AG04450 (cell line): ENCODE measurements around the gene CAPN3. TPM values are rescaled to one million over a fixed set of nuclear protein-coding genes. Genes with fewer than 3 reads are reported as not detected.

ENCODE experiments used
- CTCF ChIA-PET: fragments of 300-600, 350-600 bp; formaldehyde crosslinking; extraction: SDS; loops from one replicate; lab custom pipeline; 2022; ENCODE audit warnings: antibody characterized with exemption, inconsistent platforms; lab: Charles Lee
- POLR2A ChIA-PET: fragments of 350-600 bp; formaldehyde crosslinking; extraction: SDS; loops from one replicate; lab custom pipeline; 2021; ENCODE audit warnings: antibody characterized with exemption, inconsistent platforms; lab: Yijun Ruan, JAX
- DNase-seq: peaks from one replicate; pipeline ENCODE4 v3.0.0-alpha.2; 2011; ENCODE audit warnings: low read depth, low spot score
- H3K27ac ChIP-seq: one replicate; pipeline ENCODE4 v1.5.1; 2012; ENCODE audit warnings: low read depth, low read length, control low read depth
- H3K27me3 ChIP-seq: one replicate; pipeline ENCODE4 v1.6.0; 2012; ENCODE audit warnings: low read length; ENCODE audit not compliant: control insufficient read depth, insufficient read depth
- H3K4me3 ChIP-seq: 2 replicates; pipeline ENCODE4 v1.5.1; 2011; ENCODE audit warnings: mild to moderate bottlenecking, low read depth, low read length, control low read depth
- H3K9me3 ChIP-seq: 2 replicates; pipeline ENCODE4 v1.5.1; 2012; ENCODE audit warnings: low read length; ENCODE audit not compliant: control insufficient read depth, insufficient read depth
- polyA plus RNA-seq: library from polyadenylated mRNA; depleted of rRNA; stranded (reverse); fragments of >200 nt; gene quantifications from 2 replicates; pipeline ENCODE4 v1.2.3, GENCODE V29; 2011
- TF ChIP-seq, protein P1 (sequence below): IDR thresholded peaks from 2 replicates; pipeline ENCODE4 v1.5.1; 2011; ENCODE audit warnings: low read depth, low read length, control low read depth, inconsistent platforms

The CAPN3 gene
- polyA plus RNA-seq, 1 experiment = 1.2 TPM

DNA sequence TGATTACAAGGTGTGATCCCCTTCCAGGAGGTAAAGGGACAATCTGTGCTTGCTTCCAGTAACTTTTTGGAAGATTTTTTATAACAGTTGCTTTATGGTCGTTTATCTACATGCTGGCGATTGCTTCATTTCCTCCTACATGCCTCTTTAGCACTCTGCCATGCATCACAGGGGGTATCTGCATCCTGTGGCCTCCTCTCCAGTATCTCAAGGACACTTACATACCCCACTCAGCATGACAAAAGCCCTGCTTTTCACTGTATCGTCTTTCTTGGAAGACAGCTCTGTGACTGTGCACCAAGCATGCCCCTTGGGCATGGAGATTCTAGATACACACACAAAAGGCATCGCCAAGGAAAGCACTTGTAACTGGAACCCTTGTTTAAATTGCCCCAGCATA lies 25.3 kb downstream of the CAPN3 start:
- CTCF ChIA-PET = interaction anchor here (0.6 to 1.8 kb wide), 31 partner anchors 9 to 1636 kb away, joined by 3 to 18 read pairs (median 5); partner anchors contain the start of genes GANC and TMEM87A
- Histone ChIP-seq H3K27me3 (peaks cover 4% of the 10 kb centered on the region), H3K4me3 (no peak overlapping the region), H3K9me3 (no peaks in the 10 kb centered on the region), H3K27ac (no peak overlapping the region)
- POLR2A ChIA-PET = interaction anchor here (1.2 to 2.4 kb wide), 2 partner anchors 111 to 177 kb away, joined by 5 to 14 read pairs; partner anchors contain the start of genes GANC, TMEM87A and VPS39
- TF ChIP-seq, protein P1, sequence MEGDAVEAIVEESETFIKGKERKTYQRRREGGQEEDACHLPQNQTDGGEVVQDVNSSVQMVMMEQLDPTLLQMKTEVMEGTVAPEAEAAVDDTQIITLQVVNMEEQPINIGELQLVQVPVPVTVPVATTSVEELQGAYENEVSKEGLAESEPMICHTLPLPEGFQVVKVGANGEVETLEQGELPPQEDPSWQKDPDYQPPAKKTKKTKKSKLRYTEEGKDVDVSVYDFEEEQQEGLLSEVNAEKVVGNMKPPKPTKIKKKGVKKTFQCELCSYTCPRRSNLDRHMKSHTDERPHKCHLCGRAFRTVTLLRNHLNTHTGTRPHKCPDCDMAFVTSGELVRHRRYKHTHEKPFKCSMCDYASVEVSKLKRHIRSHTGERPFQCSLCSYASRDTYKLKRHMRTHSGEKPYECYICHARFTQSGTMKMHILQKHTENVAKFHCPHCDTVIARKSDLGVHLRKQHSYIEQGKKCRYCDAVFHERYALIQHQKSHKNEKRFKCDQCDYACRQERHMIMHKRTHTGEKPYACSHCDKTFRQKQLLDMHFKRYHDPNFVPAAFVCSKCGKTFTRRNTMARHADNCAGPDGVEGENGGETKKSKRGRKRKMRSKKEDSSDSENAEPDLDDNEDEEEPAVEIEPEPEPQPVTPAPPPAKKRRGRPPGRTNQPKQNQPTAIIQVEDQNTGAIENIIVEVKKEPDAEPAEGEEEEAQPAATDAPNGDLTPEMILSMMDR = no peak
- DNase-seq = no peak

DNA sequence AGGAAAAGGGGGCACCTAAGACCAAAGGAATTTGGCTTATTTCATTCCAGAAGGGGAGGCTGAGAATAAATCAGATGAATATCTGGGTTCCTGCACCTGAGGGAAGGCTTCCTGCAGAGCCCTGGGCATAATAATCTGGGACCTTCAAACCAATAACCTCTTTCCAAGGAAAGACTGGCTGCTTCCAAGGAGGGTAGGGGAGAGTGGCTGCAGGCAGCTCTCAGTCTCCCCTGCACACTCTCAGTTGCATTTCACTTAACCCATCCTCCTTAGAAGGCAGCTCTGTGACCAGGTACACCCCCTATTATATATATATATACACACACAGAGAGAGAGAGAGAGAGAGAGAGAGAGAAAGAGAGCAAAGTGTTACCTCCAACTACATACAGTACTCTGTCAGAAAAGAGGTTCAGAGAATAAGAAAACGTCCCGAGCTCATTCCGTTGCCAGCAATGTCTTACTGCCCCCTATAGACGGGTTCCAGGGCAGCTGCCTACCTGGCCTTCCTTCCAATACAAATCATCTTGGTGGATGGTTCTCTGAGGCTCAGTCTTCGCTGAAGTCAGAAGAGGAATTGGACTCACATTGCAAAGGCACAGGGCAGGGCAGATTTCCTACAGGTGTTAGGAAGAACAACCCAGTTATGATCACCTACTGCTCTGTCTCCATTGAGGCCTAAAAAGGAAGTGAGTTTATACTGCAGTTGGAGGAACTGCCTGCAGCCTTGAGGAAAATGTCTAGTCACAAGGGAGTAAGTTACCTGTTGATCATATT lies 26.1 kb downstream of the CAPN3 start:
- TF ChIP-seq, protein P1 = peak; percentile 87
- peak; percentile 27 for DNase-seq
- peaks cover 4% of the 10 kb centered on the region for H3K27me3 ChIP-seq
- no peak overlapping the region for H3K27ac ChIP-seq
- ChIA-PET CTCF (interaction anchor here (0.5 to 1.8 kb wide), 34 partner anchors 9 to 1635 kb away, joined by 3 to 18 read pairs (median 4); partner anchors contain the start of genes GANC and TMEM87A), POLR2A (interaction anchor here (0.9 to 2.4 kb wide), 3 partner anchors 23 to 178 kb away, joined by 3 to 14 read pairs (median 5); partner anchors contain the start of genes GANC, TMEM87A and VPS39)
- no peaks in the 10 kb centered on the region for H3K9me3 ChIP-seq
- no peak overlapping the region for H3K4me3 ChIP-seq

DNA sequence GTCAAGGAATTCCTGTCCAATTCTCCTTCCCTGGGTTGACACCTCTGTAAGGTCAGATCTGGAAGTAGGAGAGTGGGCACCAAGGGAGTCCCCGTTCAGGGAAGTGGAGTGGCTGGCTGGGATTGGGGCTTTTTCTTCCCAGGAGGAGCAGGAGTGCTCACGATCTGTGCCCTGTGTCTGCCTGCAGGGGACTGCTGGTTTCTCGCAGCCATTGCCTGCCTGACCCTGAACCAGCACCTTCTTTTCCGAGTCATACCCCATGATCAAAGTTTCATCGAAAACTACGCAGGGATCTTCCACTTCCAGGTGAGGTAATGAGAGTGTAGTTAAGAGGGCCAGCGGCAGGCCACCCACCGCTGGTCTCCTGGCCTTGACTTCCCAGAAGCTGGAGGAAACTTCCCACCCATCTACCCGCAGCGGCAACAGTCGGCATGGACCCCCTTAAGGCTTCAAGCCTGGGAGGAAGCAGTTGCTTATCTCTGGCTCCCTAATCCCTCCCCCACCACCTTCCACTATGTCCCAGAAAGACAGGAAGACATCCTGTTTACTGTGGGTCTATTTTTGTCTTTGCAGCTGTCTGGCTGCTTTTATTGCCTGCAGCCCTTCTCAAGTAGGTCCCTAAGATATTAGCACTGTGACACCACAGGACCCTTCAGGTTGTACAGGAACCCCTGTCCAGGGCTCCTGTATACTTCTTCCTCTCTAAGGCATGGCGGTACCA lies 26.8 kb downstream of the CAPN3 start:
- no peak for DNase-seq
- POLR2A ChIA-PET = interaction anchor here (0.9 to 2.4 kb wide), 3 partner anchors 22 to 178 kb away, joined by 3 to 14 read pairs (median 5); partner anchors contain the start of genes GANC, TMEM87A and VPS39
- Histone ChIP-seq H3K9me3 (no peaks in the 10 kb centered on the region), H3K27me3 (peaks cover 4% of the 10 kb centered on the region), H3K4me3 (no peak overlapping the region), H3K27ac (no peak overlapping the region)
- CTCF ChIA-PET = interaction anchor here (1.0 to 1.8 kb wide), 12 partner anchors 8 to 177 kb away, joined by 3 to 18 read pairs (median 6); no protein-coding TSS in a partner anchor
- TF ChIP-seq, protein P1 = no peak

DNA sequence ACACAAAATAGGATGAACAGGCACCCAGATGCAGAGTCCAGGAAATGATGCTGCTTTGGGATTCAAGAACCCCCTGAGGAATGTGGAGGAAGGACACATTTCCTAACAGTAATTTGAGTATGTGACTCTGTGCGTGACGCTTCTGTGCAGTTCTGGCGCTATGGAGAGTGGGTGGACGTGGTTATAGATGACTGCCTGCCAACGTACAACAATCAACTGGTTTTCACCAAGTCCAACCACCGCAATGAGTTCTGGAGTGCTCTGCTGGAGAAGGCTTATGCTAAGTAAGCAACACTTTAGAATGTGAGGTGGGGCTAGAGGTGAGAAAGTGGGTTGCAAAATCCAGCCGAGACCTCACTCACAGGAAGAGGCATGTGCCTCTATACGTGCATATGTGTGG lies 28.3 kb downstream of the CAPN3 start:
- Histone ChIP-seq H3K4me3 (no peak overlapping the region), H3K9me3 (no peaks in the 10 kb centered on the region), H3K27me3 (peaks cover 4% of the 10 kb centered on the region), H3K27ac (no peak overlapping the region)
- TF ChIP-seq, protein P1 = no peak
- DNase-seq = no peak
- ChIA-PET POLR2A (no interaction called here), CTCF (interaction anchor here (0.9 to 1.5 kb wide), 2 partner anchors 9 to 81 kb away, joined by 3 read pairs; no protein-coding TSS in a partner anchor)
